C4-2B (cell line): ENCODE results near the gene PHLDB1.

ENCODE experiments used
- H3K27ac ChIP-seq: fragments of 450-650 bp; 2 replicates; pipeline ENCODE4 v1.5.1; 2017
- CTCF ChIP-seq: fragments of 450-650 bp; conservative IDR thresholded peaks from 2 replicates; pipeline ENCODE4 v1.5.1; 2017; ENCODE audit warnings: mild to moderate bottlenecking
- ZFX ChIP-seq: fragments of 450-650 bp; IDR thresholded peaks from 2 replicates; pipeline ENCODE4 v1.6.1; 2017

Gene PHLDB1

GRCh38 chr11:118653684-118654390 is 46.4 kb downstream of the PHLDB1 start:
- TF ChIP-seq ZFX (no peak), CTCF (no peak)

GRCh38 chr11:118655486-118656190 is 48.2 kb downstream of the PHLDB1 start:
- TF ChIP-seq ZFX: no peak
- TF ChIP-seq CTCF: no peak
- H3K27ac ChIP-seq: no peak overlapping the region

More at GRCh38 chr11:118653684-118654390, 46.4 kb downstream of the PHLDB1 start:
- H3K27ac ChIP-seq: no peak overlapping the region

GRCh38 chr11:118656563-118657165 is 49.2 kb downstream of the PHLDB1 start:
- no peak overlapping the region for H3K27ac ChIP-seq
- TF ChIP-seq CTCF (no peak), ZFX (no peak)

- TF ChIP-seq ZFX (no peak), CTCF (no peak)
- H3K27ac ChIP-seq: no peak overlapping the region
These were observed 49.8 kb downstream of the PHLDB1 start for GRCh38 chr11:118657238-118657637.

- TF ChIP-seq ZFX (no peak), CTCF (no peak)
- H3K27ac ChIP-seq: no peak overlapping the region
These were observed 50.5 kb downstream of the PHLDB1 start for GRCh38 chr11:118657709-118658428.

- TF ChIP-seq ZFX: no peak
- no peak for TF ChIP-seq CTCF
- H3K27ac ChIP-seq: no peak overlapping the region
These were observed 51.3 kb downstream of the PHLDB1 start for GRCh38 chr11:118658429-118659313.
